Measurements from ENCODE around the gene HES7.

- TF ChIP-seq ZNF565 (CRISPR knock-in tag; conservative IDR thresholded peaks at IDR 0.05; ENCODE audit: low read depth) (no peak), PATZ1 (CRISPR knock-in tag; IDR thresholded peaks at IDR 0.05; ENCODE audit: borderline replicate concordance) (no peak), TCF4 (CRISPR knock-in tag; IDR thresholded peaks at IDR 0.05; ENCODE audit: borderline replicate concordance) (no peak)
- TF ChIP-seq, protein P1, sequence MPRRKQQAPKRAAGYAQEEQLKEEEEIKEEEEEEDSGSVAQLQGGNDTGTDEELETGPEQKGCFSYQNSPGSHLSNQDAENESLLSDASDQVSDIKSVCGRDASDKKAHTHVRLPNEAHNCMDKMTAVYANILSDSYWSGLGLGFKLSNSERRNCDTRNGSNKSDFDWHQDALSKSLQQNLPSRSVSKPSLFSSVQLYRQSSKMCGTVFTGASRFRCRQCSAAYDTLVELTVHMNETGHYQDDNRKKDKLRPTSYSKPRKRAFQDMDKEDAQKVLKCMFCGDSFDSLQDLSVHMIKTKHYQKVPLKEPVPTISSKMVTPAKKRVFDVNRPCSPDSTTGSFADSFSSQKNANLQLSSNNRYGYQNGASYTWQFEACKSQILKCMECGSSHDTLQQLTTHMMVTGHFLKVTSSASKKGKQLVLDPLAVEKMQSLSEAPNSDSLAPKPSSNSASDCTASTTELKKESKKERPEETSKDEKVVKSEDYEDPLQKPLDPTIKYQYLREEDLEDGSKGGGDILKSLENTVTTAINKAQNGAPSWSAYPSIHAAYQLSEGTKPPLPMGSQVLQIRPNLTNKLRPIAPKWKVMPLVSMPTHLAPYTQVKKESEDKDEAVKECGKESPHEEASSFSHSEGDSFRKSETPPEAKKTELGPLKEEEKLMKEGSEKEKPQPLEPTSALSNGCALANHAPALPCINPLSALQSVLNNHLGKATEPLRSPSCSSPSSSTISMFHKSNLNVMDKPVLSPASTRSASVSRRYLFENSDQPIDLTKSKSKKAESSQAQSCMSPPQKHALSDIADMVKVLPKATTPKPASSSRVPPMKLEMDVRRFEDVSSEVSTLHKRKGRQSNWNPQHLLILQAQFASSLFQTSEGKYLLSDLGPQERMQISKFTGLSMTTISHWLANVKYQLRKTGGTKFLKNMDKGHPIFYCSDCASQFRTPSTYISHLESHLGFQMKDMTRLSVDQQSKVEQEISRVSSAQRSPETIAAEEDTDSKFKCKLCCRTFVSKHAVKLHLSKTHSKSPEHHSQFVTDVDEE (CRISPR knock-in tag; IDR thresholded peaks at IDR 0.05): no peak
Observed at GRCh38 chr17:8160741-8161221, 36.9 kb upstream of the HES7 start.
